GM18873 (cell line): Measurements from ENCODE around the gene SIGLEC10.
"Not testable (repeated sequence)": the region's sequence is repeated elsewhere in the genome, so short reads cannot be mapped to it uniquely, and the experiment has no call there.

Experiments
- ATAC-seq: cut with Tn5 transposase; IDR thresholded peaks from one replicate; pipeline ENCODE4 v1.9.1; 2021; ENCODE audit warnings: mild to moderate bottlenecking, moderate library complexity, moderate number of reproducible peaks; ENCODE audit not compliant: unreplicated experiment, low FRiP score

SIGLEC10 gene, protein sequence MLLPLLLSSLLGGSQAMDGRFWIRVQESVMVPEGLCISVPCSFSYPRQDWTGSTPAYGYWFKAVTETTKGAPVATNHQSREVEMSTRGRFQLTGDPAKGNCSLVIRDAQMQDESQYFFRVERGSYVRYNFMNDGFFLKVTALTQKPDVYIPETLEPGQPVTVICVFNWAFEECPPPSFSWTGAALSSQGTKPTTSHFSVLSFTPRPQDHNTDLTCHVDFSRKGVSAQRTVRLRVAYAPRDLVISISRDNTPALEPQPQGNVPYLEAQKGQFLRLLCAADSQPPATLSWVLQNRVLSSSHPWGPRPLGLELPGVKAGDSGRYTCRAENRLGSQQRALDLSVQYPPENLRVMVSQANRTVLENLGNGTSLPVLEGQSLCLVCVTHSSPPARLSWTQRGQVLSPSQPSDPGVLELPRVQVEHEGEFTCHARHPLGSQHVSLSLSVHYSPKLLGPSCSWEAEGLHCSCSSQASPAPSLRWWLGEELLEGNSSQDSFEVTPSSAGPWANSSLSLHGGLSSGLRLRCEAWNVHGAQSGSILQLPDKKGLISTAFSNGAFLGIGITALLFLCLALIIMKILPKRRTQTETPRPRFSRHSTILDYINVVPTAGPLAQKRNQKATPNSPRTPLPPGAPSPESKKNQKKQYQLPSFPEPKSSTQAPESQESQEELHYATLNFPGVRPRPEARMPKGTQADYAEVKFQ

GRCh38 chr19:51417107-51417809 is at the start of gene SIGLEC10:
SIGLEC10 (minus strand) TSS chr19:51417642; CDS start chr19:51417581, 61 bp downstream.
- no peak for ATAC-seq

GRCh38 chr19:51466723-51467122 is 49.3 kb upstream of the SIGLEC10 start:
- no peak for ATAC-seq

DNA sequence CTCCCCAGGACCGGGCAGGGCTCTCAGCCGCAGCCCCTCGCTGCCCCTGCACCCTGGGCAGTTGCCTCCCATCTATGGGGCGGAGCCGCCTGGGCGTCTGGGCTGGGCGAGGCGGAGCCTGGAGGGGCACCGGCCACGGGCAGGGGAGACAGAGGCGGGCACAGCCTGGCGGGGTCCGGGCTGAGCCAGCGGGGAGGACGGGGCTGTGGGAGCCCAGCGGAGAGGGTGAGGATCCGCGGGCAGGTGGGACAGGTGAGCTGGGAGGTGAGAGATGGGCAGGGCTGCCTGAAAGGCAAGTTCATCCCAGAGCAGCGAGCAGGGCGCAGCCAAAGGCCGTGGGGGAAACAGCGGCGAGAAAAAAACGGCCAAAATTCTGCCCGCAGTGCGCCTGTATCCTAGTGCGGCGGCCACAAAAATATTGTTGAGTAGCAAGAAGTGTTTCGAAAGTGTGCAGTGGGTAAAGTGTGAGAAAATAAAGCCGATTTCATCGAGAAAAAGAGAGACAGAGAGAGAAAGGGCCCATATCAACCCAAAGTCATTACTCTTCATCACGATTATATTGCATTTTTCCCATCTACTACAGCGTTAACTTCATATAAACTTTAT is 46.6 kb upstream of the SIGLEC10 start:
- not testable (repeated sequence) for ATAC-seq

GRCh38 chr19:51462681-51463080 is 45.2 kb upstream of the SIGLEC10 start:
- ATAC-seq, result no peak

DNA sequence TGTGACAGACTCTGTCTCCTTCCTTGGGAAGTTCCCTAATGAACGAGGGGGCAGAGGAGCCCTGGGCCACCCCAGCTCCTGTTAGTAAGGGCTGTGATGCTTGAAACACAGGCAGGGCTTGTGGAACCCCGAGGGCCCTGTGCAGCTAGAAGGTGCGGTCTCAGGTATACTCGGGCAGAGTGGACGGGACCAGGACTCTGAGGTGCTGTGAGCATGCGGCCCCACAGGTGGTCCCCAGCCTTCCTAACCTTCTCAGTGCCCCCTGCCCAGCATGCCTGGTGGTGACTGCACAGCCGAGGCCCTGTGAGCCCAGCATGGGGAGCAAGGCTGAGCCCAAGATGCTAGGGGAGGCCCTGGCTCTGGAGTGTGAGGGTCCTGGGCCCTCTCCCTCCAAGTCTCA is 44.8 kb upstream of the SIGLEC10 start:
- no peak for ATAC-seq

DNA sequence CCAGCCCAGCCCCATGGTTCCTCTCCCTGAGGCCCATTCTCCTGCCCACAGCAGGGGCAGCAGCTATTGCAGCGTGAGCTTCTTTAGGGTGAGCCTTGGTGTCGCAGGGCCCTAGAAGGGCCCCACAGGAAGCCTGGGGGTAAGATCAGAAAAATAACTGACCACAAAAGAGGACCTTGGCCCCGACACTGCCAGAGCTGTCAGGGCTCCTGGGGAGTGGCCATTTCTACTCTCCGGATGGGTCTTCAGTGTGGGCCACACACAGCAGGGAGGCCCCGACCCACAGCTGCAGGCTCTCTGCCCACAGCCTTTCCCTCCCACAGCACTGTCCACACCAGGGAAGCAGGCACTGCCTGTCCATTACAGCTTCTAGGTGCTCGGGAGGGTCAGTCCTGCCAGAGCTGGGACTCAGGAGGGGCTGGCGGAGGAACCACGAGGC is 44.3 kb upstream of the SIGLEC10 start:
- ATAC-seq, result no peak

DNA sequence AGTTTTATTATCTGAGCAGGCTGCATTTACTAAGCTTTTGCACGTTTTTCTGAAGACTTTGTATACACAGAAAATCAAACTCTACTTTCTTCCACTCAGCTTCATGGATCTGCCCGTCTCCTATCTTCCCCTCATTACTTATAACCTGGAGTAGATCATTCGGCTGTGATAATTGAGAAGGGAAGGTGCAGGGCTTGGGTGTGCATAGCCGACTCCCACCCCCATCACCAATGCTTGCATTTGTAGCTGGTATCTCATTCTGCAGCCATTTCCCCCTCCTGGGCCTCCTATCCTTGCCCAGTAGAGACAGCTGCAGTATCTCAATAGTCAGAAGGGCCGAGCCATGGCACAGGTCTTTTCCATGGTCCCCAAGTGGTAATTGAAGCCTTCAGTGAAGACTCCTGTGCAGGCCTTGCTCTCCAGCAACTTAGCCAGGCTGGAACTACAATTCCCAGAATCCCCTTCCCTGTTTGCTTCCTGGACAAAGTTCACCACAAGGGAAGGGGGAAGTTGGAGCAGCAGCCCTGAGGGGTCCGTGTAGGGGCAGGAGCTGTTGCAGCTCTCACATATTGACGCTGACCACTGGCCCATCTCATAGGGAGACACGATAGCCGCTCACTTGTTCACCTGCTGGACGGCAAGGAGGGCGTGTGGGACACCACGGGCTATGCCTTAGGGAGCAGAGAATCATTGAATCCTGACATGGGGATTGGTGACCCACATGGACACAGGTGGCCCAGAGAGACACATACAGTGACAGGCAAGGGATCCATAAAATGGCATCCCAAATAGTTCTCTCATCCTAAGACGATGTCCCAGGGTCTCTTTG is 42.9 kb upstream of the SIGLEC10 start:
- ATAC-seq, result no peak

DNA sequence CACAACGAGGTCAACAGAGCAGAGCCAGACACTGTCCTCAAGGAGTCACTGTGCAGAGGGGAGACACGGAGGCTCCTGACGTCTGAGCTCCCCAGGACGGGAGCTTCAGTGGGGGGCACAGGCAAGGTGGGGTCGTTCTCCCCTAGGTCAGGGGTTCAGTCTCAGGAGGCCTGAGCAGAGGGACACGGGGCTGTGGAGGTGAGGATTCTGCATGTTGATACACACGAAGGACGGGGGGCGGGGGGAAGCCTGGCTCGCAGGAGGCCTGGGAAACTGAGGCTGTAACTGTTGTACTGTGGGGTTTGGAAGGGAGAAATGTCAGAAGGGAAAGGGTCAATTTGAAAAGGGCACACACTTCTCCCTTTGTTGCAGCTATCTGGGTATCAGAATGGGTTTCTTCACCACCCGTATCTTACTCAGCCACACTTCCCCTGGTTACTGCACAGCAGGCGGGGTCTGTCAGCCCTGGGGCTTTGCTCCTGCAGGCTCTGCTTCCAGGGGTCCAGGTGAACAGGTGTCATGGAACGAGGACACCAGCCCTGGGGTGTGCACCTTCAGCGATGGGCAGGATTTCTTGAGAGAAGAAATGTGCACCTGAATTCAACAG is 41.6 kb upstream of the SIGLEC10 start:
- ATAC-seq, result no peak

DNA sequence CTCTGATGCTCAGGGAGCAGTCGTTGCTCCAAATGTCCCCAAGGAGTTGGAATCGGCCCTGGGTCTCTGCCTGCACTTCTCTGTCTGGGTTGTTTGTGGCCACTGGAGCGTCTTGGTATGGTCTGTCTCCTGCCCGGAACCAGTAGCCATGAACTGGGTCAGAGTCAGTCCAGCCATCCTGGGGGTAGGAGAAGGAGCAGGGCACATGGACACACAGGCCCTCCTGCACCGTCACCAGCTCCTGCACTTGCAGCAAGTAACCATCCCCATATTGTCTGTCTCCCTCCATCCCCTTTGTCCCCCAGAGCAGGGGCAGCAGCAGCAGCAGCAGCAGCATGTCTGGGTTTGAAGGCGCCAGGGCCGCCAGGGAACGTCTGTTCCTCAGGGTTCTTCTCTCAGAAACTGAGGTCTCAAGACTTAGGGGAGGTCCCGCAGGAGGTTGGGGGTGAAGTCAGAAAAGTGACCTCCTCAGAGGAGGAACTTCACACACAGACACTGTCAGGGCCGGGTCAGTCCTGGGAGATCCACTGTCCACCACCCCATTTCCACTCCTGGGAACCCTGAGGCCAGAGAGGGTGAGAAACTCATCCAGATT is 40.7 kb upstream of the SIGLEC10 start, which contains the start of gene SIGLEC8:
SIGLEC8 (minus strand) TSS at position 404 of the 595 bp plus-strand sequence; CDS start at position 337, 67 bp downstream.
- no peak for ATAC-seq

GRCh38 chr19:51457351-51458013 is 40.0 kb upstream of the SIGLEC10 start:
- ATAC-seq, result no peak

GRCh38 chr19:51456541-51457290 is 39.3 kb upstream of the SIGLEC10 start:
- ATAC-seq, result no peak

GRCh38 chr19:51450730-51451307 is 33.4 kb upstream of the SIGLEC10 start:
- no peak for ATAC-seq

- no peak for ATAC-seq
These were observed 31.1 kb upstream of the SIGLEC10 start for GRCh38 chr19:51448411-51449016.

GRCh38 chr19:51448011-51448410 is 30.6 kb upstream of the SIGLEC10 start:
- ATAC-seq, result no peak

GRCh38 chr19:51447510-51447909 is 30.1 kb upstream of the SIGLEC10 start:
- not testable (repeated sequence) for ATAC-seq

- peak; percentile 88 for ATAC-seq
These were observed 24.3 kb upstream of the SIGLEC10 start for GRCh38 chr19:51441410-51442390.
